ENCODE data around the gene HMCN2.

Gene HMCN2

GRCh38 chr9:130444565-130445221, 179.1 kb downstream of the HMCN2 start, which contains the start of gene ASS1:
ASS1 (plus strand) TSS chr9:130444961; CDS start chr9:130452229, 7,268 bp downstream.
- in situ Hi-C loops (cut with MboI; ENCODE audit: low sequenced_read_pairs) = no loop called here

- in situ Hi-C loops (cut with MboI; ENCODE audit: low sequenced_read_pairs) = no loop called here
Measured at GRCh38 chr9:130445268-130445983, 179.9 kb downstream of the HMCN2 start.

- in situ Hi-C loops (cut with MboI; ENCODE audit: low sequenced_read_pairs) = no loop called here
Measured at GRCh38 chr9:130446101-130446861, 180.7 kb downstream of the HMCN2 start.

GRCh38 chr9:130447193-130447816, 181.7 kb downstream of the HMCN2 start:
- in situ Hi-C loops (cut with MboI; ENCODE audit: low sequenced_read_pairs) = no loop called here

- in situ Hi-C loops (cut with MboI; ENCODE audit: low sequenced_read_pairs) = no loop called here
Measured at GRCh38 chr9:130448035-130448624, 182.6 kb downstream of the HMCN2 start.

GRCh38 chr9:130448771-130449603, 183.4 kb downstream of the HMCN2 start:
- in situ Hi-C loops (cut with MboI; ENCODE audit: low sequenced_read_pairs) = no loop called here

GRCh38 chr9:130450344-130451003, 184.9 kb downstream of the HMCN2 start:
- in situ Hi-C loops (cut with MboI; ENCODE audit: low sequenced_read_pairs) = no loop called here

- in situ Hi-C loops (cut with MboI; ENCODE audit: low sequenced_read_pairs) = no loop called here
Measured at GRCh38 chr9:130451004-130451390, 185.4 kb downstream of the HMCN2 start.

GRCh38 chr9:130451509-130452388, 186.2 kb downstream of the HMCN2 start:
- in situ Hi-C loops (cut with MboI; ENCODE audit: low sequenced_read_pairs) = no loop called here

- in situ Hi-C loops (cut with MboI; ENCODE audit: low sequenced_read_pairs) = no loop called here
Measured at GRCh38 chr9:130452835-130453234, 187.3 kb downstream of the HMCN2 start.

GRCh38 chr9:130453487-130453886, 187.9 kb downstream of the HMCN2 start:
- in situ Hi-C loops (cut with MboI; ENCODE audit: low sequenced_read_pairs) = no loop called here

GRCh38 chr9:130454096-130454811, 188.7 kb downstream of the HMCN2 start:
- in situ Hi-C loops (cut with MboI; ENCODE audit: low sequenced_read_pairs) = no loop called here

- in situ Hi-C loops (cut with MboI; ENCODE audit: low sequenced_read_pairs) = no loop called here
Measured at GRCh38 chr9:130454812-130455325, 189.3 kb downstream of the HMCN2 start.

GRCh38 chr9:130458027-130458803, 192.7 kb downstream of the HMCN2 start:
- in situ Hi-C loops (cut with MboI; ENCODE audit: low sequenced_read_pairs) = no loop called here

- in situ Hi-C loops (cut with MboI; ENCODE audit: low sequenced_read_pairs) = no loop called here
Measured at GRCh38 chr9:130458804-130459067, 193.2 kb downstream of the HMCN2 start.

- in situ Hi-C loops (cut with MboI; ENCODE audit: low sequenced_read_pairs) = no loop called here
Measured at GRCh38 chr9:130459151-130459550, 193.6 kb downstream of the HMCN2 start.
